ENCODE results near the gene HNRNPK. TPM values are rescaled to one million over a fixed set of nuclear protein-coding genes. Genes with fewer than 3 reads are reported as not detected.

HNRNPK gene
- total RNA-seq, 1 experiment from 2014 or later: 583 TPM

GRCh38 chr9:83920469-83920926, 59.5 kb downstream of the HNRNPK start:
- DNase-seq: peak; percentile 53
- no peaks in the 10 kb centered on the region for H3K9me3 ChIP-seq (ENCODE audit: low read length)
- BruUV-seq (replicated peaks): TSS peak; percentile 64
- TF ChIP-seq, protein P1, sequence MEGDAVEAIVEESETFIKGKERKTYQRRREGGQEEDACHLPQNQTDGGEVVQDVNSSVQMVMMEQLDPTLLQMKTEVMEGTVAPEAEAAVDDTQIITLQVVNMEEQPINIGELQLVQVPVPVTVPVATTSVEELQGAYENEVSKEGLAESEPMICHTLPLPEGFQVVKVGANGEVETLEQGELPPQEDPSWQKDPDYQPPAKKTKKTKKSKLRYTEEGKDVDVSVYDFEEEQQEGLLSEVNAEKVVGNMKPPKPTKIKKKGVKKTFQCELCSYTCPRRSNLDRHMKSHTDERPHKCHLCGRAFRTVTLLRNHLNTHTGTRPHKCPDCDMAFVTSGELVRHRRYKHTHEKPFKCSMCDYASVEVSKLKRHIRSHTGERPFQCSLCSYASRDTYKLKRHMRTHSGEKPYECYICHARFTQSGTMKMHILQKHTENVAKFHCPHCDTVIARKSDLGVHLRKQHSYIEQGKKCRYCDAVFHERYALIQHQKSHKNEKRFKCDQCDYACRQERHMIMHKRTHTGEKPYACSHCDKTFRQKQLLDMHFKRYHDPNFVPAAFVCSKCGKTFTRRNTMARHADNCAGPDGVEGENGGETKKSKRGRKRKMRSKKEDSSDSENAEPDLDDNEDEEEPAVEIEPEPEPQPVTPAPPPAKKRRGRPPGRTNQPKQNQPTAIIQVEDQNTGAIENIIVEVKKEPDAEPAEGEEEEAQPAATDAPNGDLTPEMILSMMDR (conservative IDR thresholded peaks at IDR 0.05; ENCODE audit: low read depth, low read length): peak; percentile 64
- no peak for TF ChIP-seq EZH2 (IDR thresholded peaks at IDR 0.05; ENCODE audit: low read length, unreplicated experiment)
- peak overlapping the region; percentile 57 for H3K4me3 ChIP-seq (ENCODE audit: low read length)
- H3K4me1 ChIP-seq (ENCODE audit: insufficient read depth, low read length): peaks cover 9% of the 10 kb centered on the region
- ATAC-seq: peak; percentile 40
- no peaks in the 10 kb centered on the region for H3K36me3 ChIP-seq (ENCODE audit: low read depth, low read length)
- no peaks in the 10 kb centered on the region for H3K79me2 ChIP-seq (ENCODE audit: low read length)
- intact Hi-C loops (cut with micrococcal nuclease): loop anchor here (2.0 to 5.0 kb wide), 2 partner anchors 14 to 342 kb away; no protein-coding TSS in a partner anchor
- H2AFZ ChIP-seq (ENCODE audit: low read length): peak overlapping the region; percentile 56
- peak overlapping the region; percentile 59 for H3K27ac ChIP-seq (ENCODE audit: low read length)
- peak overlapping the region; percentile 77 for H3K9ac ChIP-seq (ENCODE audit: low read length)
- H3K4me2 ChIP-seq (ENCODE audit: low read length): peak overlapping the region; percentile 78
- no peaks in the 10 kb centered on the region for H3K27me3 ChIP-seq (ENCODE audit: low read length)
- POLR2A ChIA-PET (ENCODE audit: unreplicated experiment): interaction anchor here (0.6 kb wide), 1 partner anchor 14 kb away, joined by 4 read pairs; no protein-coding TSS in a partner anchor
- H3F3A ChIP-seq (ENCODE audit: low read length, unreplicated experiment): no peaks in the 10 kb centered on the region
- CTCF ChIA-PET: interaction anchor here (0.6 to 1.0 kb wide), 2 partner anchors 8 to 25 kb away, joined by 3 read pairs; no protein-coding TSS in a partner anchor
- H3K9me2 ChIP-seq (replicated peaks; ENCODE audit: low read length): no peaks in the 10 kb centered on the region
- no peaks in the 10 kb centered on the region for H4K20me1 ChIP-seq (ENCODE audit: low read length)

DNA sequence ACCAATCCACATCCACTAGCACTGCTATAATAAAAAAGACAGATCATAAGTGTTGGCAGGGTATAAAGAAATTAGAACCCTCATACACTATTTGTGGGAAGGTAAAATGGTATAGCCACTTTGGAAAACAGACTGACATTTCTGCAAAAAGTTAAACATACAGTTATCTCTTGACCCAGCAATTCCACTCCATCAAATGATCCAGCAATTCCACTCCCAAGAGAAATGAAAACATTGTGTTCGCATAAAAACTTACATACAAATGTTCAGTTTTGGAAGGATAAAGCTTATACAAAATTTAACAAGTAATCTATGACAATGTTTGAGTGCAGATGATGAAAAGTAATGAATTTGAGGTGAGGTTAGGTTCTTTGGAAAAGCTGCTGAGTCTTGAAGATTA, 60.9 kb downstream of the HNRNPK start:
- POLR2A ChIA-PET (ENCODE audit: unreplicated experiment): no interaction called here
- no peaks in the 10 kb centered on the region for H4K20me1 ChIP-seq (ENCODE audit: low read length)
- no peak for DNase-seq
- no peaks in the 10 kb centered on the region for H3F3A ChIP-seq (ENCODE audit: low read length, unreplicated experiment)
- no peaks in the 10 kb centered on the region for H3K36me3 ChIP-seq (ENCODE audit: low read depth, low read length)
- H3K4me2 ChIP-seq (ENCODE audit: low read length): no peak overlapping the region
- no peaks in the 10 kb centered on the region for H3K9me3 ChIP-seq (ENCODE audit: low read length)
- peaks cover 9% of the 10 kb centered on the region for H3K4me1 ChIP-seq (ENCODE audit: insufficient read depth, low read length)
- CTCF ChIA-PET: no interaction called here
- H3K27me3 ChIP-seq (ENCODE audit: low read length): no peaks in the 10 kb centered on the region
- H3K9me2 ChIP-seq (replicated peaks; ENCODE audit: low read length): no peaks in the 10 kb centered on the region
- no TSS peak for BruUV-seq (replicated peaks)
- no peak overlapping the region for H3K27ac ChIP-seq (ENCODE audit: low read length)
- H2AFZ ChIP-seq (ENCODE audit: low read length): no peak overlapping the region
- no peak overlapping the region for H3K9ac ChIP-seq (ENCODE audit: low read length)
- TF ChIP-seq EZH2phosphoT487 (IDR thresholded peaks at IDR 0.05; ENCODE audit: borderline replicate concordance, low read length) (no peak), EZH2 (IDR thresholded peaks at IDR 0.05; ENCODE audit: low read length, unreplicated experiment) (no peak)
- TF ChIP-seq, protein P1 (conservative IDR thresholded peaks at IDR 0.05; ENCODE audit: low read depth, low read length): no peak
- H3K4me3 ChIP-seq (ENCODE audit: low read length): no peak overlapping the region
- ATAC-seq: no peak
- no peaks in the 10 kb centered on the region for H3K79me2 ChIP-seq (ENCODE audit: low read length)
- intact Hi-C loops (cut with micrococcal nuclease): no loop called here

Small RNA genes within 50 kb of the gene (microRNA-seq; reads per million reads assigned to microRNA genes)
- 19.8 reads per million, percentile 44 among the genes with 10 or more reads in this experiment for gene MIR7-1 (ENCODE audit: unreplicated experiment)

Other genes with a start within 250 kb of the HNRNPK start
- gene GKAP1, start 162.4 kb downstream of the HNRNPK start, total RNA-seq (2014; rRNA removed): 1.5 and 2.6 TPM in 2 replicates
- gene KIF27, start 58.8 kb downstream of the HNRNPK start, total RNA-seq (2014; rRNA removed): 2.2 and 3.2 TPM in 2 replicates
- 5.0 and 6.2 TPM in 2 replicates for gene RMI1, start 590 bp upstream of the HNRNPK start, total RNA-seq (2014; rRNA removed)

Measured in PC-3 (cell line).